Left ventricle myocardium superior (tissue), 1 donor: ENCODE results near the gene KRTAP29-1. TPM values are rescaled to one million over a fixed set of nuclear protein-coding genes. Genes with fewer than 3 reads are reported as not detected.
"Not testable (repeated sequence)": the region's sequence is repeated elsewhere in the genome, so short reads cannot be mapped to it uniquely, and the experiment has no call there.

Source experiments
- ATAC-seq: fragments of 200-7000 bp; cut with Tn5 transposase; one replicate; pipeline ENCODE4 v1.9.1; 2020; ENCODE audit warnings: mild to moderate bottlenecking, moderate library complexity
- DNase-seq: peaks from one replicate; pipeline ENCODE4 v3.0.0-alpha.2; 2020
- intact Hi-C: fragments of 100-400 bp; cut with micrococcal nuclease; formaldehyde crosslinking; loops from one replicate; pipeline ENCODE4 v1.11.0; 2022
- total RNA-seq: library from RNA; stranded (reverse); fragmentation: NEBNext Ultra II Directional; extraction: Animal tissue kit (Norgen Biotek cat#: 25700); gene quantifications from one replicate; pipeline ENCODE4 v1.2.1, GENCODE V29; 2021
- donor health status: DM: no; HTN: yes; CAD: no; lungs with severe emphysema.

KRTAP29-1 gene
- total RNA-seq, 1 donor from 2014 or later = not detected

GRCh38 chr17:41258406-41258805 lies 44.2 kb downstream of the KRTAP29-1 start:
- DNase-seq (no peak), ATAC-seq (no peak)
- intact Hi-C loops = no loop called here

- no peak for ATAC-seq
- intact Hi-C loops = no loop called here
- no peak for DNase-seq
These were observed 46.4 kb downstream of the KRTAP29-1 start for GRCh38 chr17:41256291-41256685.

GRCh38 chr17:41255381-41256290 lies 47.0 kb downstream of the KRTAP29-1 start, which contains the start of gene KRTAP9-9:
KRTAP9-9 (plus strand) TSS chr17:41255384.
- ATAC-seq, intact Hi-C loops, DNase-seq: not testable (repeated sequence)

- ATAC-seq (no peak), DNase-seq (no peak)
- intact Hi-C loops = no loop called here
These were observed 47.8 kb downstream of the KRTAP29-1 start for GRCh38 chr17:41254861-41255260.

Other genes starting within 250 kb of the KRTAP29-1 start
- not detected for gene KRTAP2-2, start 247.6 kb downstream of the KRTAP29-1 start, total RNA-seq
- not detected for gene KRTAP2-3, start 242.7 kb downstream of the KRTAP29-1 start, total RNA-seq
- gene KRTAP2-4, start 237.0 kb downstream of the KRTAP29-1 start, total RNA-seq = not detected
- not detected for gene KRTAP4-7, start 218.7 kb downstream of the KRTAP29-1 start, total RNA-seq
- not detected for gene KRTAP4-8, start 204.7 kb downstream of the KRTAP29-1 start, total RNA-seq
- gene KRTAP4-16, start 200.6 kb downstream of the KRTAP29-1 start, total RNA-seq = not detected
- not detected for gene KRTAP4-9, start 197.5 kb downstream of the KRTAP29-1 start, total RNA-seq
- gene KRTAP4-11, start 184.5 kb downstream of the KRTAP29-1 start, total RNA-seq = not detected
- not detected for gene KRTAP4-12, start 178.7 kb downstream of the KRTAP29-1 start, total RNA-seq
- gene KRTAP4-6, start 162.3 kb downstream of the KRTAP29-1 start, total RNA-seq = not detected
- not detected for gene KRTAP4-5, start 153.0 kb downstream of the KRTAP29-1 start, total RNA-seq
- not detected for gene KRTAP4-4, start 142.1 kb downstream of the KRTAP29-1 start, total RNA-seq
- gene KRTAP4-3, start 134.6 kb downstream of the KRTAP29-1 start, total RNA-seq = not detected
- gene KRTAP4-2, start 124.6 kb downstream of the KRTAP29-1 start, total RNA-seq = not detected
- gene KRTAP4-1, start 117.9 kb downstream of the KRTAP29-1 start, total RNA-seq = not detected
- not detected for gene KRTAP9-1, start 113.0 kb downstream of the KRTAP29-1 start, total RNA-seq
- not detected for gene KRTAP9-2, start 76.2 kb downstream of the KRTAP29-1 start, total RNA-seq
- not detected for gene KRTAP9-3, start 70.4 kb downstream of the KRTAP29-1 start, total RNA-seq
- not detected for gene KRTAP9-8, start 64.9 kb downstream of the KRTAP29-1 start, total RNA-seq
- not detected for gene KRTAP9-4, start 53.2 kb downstream of the KRTAP29-1 start, total RNA-seq
- gene KRTAP9-9, start 47.5 kb downstream of the KRTAP29-1 start, total RNA-seq = not detected
- gene KRTAP9-6, start 37.5 kb downstream of the KRTAP29-1 start, total RNA-seq = not detected
- gene KRTAP9-7, start 27.2 kb downstream of the KRTAP29-1 start, total RNA-seq = not detected
- gene KRTAP16-1, start 6.5 kb upstream of the KRTAP29-1 start, total RNA-seq = not detected
- gene KRTAP17-1, start 12.9 kb upstream of the KRTAP29-1 start, total RNA-seq = not detected
- gene KRT33A, start 48.0 kb upstream of the KRTAP29-1 start, total RNA-seq = not detected
- not detected for gene KRT33B, start 67.0 kb upstream of the KRTAP29-1 start, total RNA-seq
- gene KRT34, start 79.5 kb upstream of the KRTAP29-1 start, total RNA-seq = not detected
- gene KRT31, start 94.8 kb upstream of the KRTAP29-1 start, total RNA-seq = not detected
- gene KRT37, start 121.7 kb upstream of the KRTAP29-1 start, total RNA-seq = not detected
- gene KRT38, start 138.1 kb upstream of the KRTAP29-1 start, total RNA-seq = not detected
- not detected for gene KRT32, start 164.5 kb upstream of the KRTAP29-1 start, total RNA-seq
- gene KRT35, start 178.3 kb upstream of the KRTAP29-1 start, total RNA-seq = not detected
- gene KRT36, start 187.1 kb upstream of the KRTAP29-1 start, total RNA-seq = not detected
- not detected for gene KRT13, start 202.8 kb upstream of the KRTAP29-1 start, total RNA-seq
- 0.32 TPM for gene KRT15, start 216.0 kb upstream of the KRTAP29-1 start, total RNA-seq
- gene KRT19, start 225.5 kb upstream of the KRTAP29-1 start, total RNA-seq = 6.8 TPM